NT2/D1 (cell line): ENCODE measurements around the gene DRC7.

Experiments
- SUZ12 ChIP-seq: IDR thresholded peaks from 2 replicates; pipeline ENCODE4 v1.6.1; 2011; ENCODE audit not compliant: insufficient read length, insufficient read depth; ENCODE audit errors: extremely low read depth
- YY1 ChIP-seq: IDR thresholded peaks from 2 replicates; pipeline ENCODE4 v1.6.1; 2011; ENCODE audit not compliant: insufficient read length, insufficient read depth
- ZNF274 ChIP-seq: IDR thresholded peaks from 2 replicates; pipeline ENCODE4 v1.6.1; 2011; ENCODE audit warnings: mild to moderate bottlenecking, low read depth, low read length

DNA sequence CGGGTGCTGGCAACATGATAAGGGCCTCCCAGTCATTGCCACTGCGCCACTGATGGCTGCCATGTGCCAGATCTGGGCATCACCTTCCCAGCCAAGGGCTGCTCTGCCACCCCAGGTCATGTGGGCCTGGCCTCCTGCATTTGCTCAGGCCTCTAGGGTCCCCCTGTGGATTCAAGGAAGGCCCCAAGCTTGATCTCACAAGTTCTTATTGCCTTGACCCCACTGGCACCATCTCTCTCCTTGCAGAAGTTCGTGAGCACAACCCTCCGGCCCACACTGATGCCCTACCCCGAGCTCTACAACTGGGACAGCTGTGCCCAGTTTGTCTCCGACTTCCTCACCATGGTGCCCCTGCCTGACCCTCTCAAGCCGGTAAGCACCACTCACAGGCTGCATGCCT, 5.3 kb downstream of the DRC7 start:
- no peak for TF ChIP-seq SUZ12
- TF ChIP-seq YY1 = no peak
- TF ChIP-seq ZNF274 = no peak
